Posterior cingulate gyrus (tissue), 11 donors: ENCODE measurements around the gene SUPT5H.

ENCODE experiments used
- DNase-seq, 10 donors: peaks; one replicate each; pipeline versions ENCODE4 v3.0.0 to v3.0.0-alpha.2; 2020 to 2021; ENCODE audit warnings: mixed read lengths in 3 of 10
- intact Hi-C: fragments of 100-400 bp; cut with DNase I; formaldehyde crosslinking; loops from one replicate; pipeline ENCODE4 v1.15.1; 2023

Gene SUPT5H

GRCh38 chr19:39408392-39409207, 36.8 kb upstream of the SUPT5H start:
- peak in 1 of 10 donors; percentile 80 for DNase-seq
- intact Hi-C loops = no loop called here

- peak in 8 of 10 donors; percentile 45 to 91 (median 69) for DNase-seq
- intact Hi-C loops = loop anchor here (5.0 kb wide), 1 partner anchor 67 kb away; the partner anchor contains the start of gene SAMD4B
Observed at GRCh38 chr19:39409208-39410016, 36.0 kb upstream of the SUPT5H start.

GRCh38 chr19:39410017-39410830, 35.2 kb upstream of the SUPT5H start:
- peak in 4 of 10 donors; percentile 18 to 91 (median 36) for DNase-seq
- intact Hi-C loops = loop anchor here (5.0 kb wide), 1 partner anchor 68 kb away; the partner anchor contains the start of gene SAMD4B

- no peak for DNase-seq
- intact Hi-C loops = loop anchor here (1.0 to 5.0 kb wide), 2 partner anchors 13 to 68 kb away; partner anchors contain the start of gene SAMD4B
Observed at GRCh38 chr19:39410831-39411080, 34.6 kb upstream of the SUPT5H start.

GRCh38 chr19:39411081-39411831, 34.1 kb upstream of the SUPT5H start:
- DNase-seq = no peak
- intact Hi-C loops = loop anchor here (1.0 to 5.0 kb wide), 2 partner anchors 14 to 69 kb away; partner anchors contain the start of gene SAMD4B

- intact Hi-C loops = loop anchor here (1.0 to 5.0 kb wide), 2 partner anchors 14 to 69 kb away; partner anchors contain the start of gene SAMD4B
- DNase-seq = peak; percentile 63 to 96 (median 79)
Observed at GRCh38 chr19:39411832-39412099, 33.6 kb upstream of the SUPT5H start.

- intact Hi-C loops = loop anchor here (5.0 kb wide), 1 partner anchor 70 kb away; the partner anchor contains the start of gene SAMD4B
- peak; percentile 85 to 99 (median 94) for DNase-seq
Observed at GRCh38 chr19:39412100-39412866, 33.1 kb upstream of the SUPT5H start, which contains the start of gene PLEKHG2. Gene PLEKHG2, plus strand, starts transcription at chr19:39412669. Its CDS starts 1,418 bp downstream, at chr19:39414087.

GRCh38 chr19:39412867-39413271, 32.5 kb upstream of the SUPT5H start:
- intact Hi-C loops = loop anchor here (5.0 kb wide), 1 partner anchor 71 kb away; the partner anchor contains the start of gene SAMD4B
- peak in 2 of 10 donors; percentile 18 to 92 for DNase-seq

- peak in 4 of 10 donors; percentile 19 to 83 (median 50) for DNase-seq
- intact Hi-C loops = loop anchor here (5.0 kb wide), 1 partner anchor 71 kb away; the partner anchor contains the start of gene SAMD4B
Observed at GRCh38 chr19:39413272-39413910, 32.0 kb upstream of the SUPT5H start.

- intact Hi-C loops = loop anchor here (5.0 kb wide), 1 partner anchor 72 kb away; the partner anchor contains the start of gene SAMD4B
- DNase-seq = peak in 1 of 10 donors; percentile 70
Observed at GRCh38 chr19:39413911-39414608, 31.3 kb upstream of the SUPT5H start.

GRCh38 chr19:39415111-39416046, 30.0 kb upstream of the SUPT5H start:
- intact Hi-C loops = no loop called here
- DNase-seq = no peak

- intact Hi-C loops = no loop called here
- DNase-seq = no peak
Observed at GRCh38 chr19:39416152-39417120, 28.9 kb upstream of the SUPT5H start.

GRCh38 chr19:39417463-39418181, 27.8 kb upstream of the SUPT5H start:
- intact Hi-C loops = no loop called here
- DNase-seq = no peak

GRCh38 chr19:39419003-39419402, 26.4 kb upstream of the SUPT5H start:
- no peak for DNase-seq
- intact Hi-C loops = no loop called here

- no peak for DNase-seq
- intact Hi-C loops = no loop called here
Observed at GRCh38 chr19:39420769-39421168, 24.6 kb upstream of the SUPT5H start.
